Liver (tissue), 10 donors: Measurements from ENCODE around the gene FKBP11. TPM values are rescaled to one million over a fixed set of nuclear protein-coding genes. Genes with fewer than 3 reads are reported as not detected.
"Not testable (repeated sequence)": the region's sequence is repeated elsewhere in the genome, so short reads cannot be mapped to it uniquely, and the experiment has no call there.

Experiments used
- DNase-seq: peaks from one replicate; pipeline ENCODE4 v3.0.0-alpha.2; 2017; ENCODE audit warnings: low spot score
- H3K27ac ChIP-seq, 2 donors: one replicate each; pipeline ENCODE4 v1.7.0; 2013; ENCODE audit warnings: inconsistent platforms in 2 of 2, low read length in 2 of 2, control low read depth in 1 of 2, low read depth in 1 of 2, mild to moderate bottlenecking in 1 of 2
- H3K27me3 ChIP-seq, 4 donors: one replicate each; pipeline versions ENCODE4 v1.6.1 to v1.7.0; 2013; ENCODE audit warnings: low read length in 3 of 4, inconsistent platforms in 1 of 4, mild to moderate bottlenecking in 1 of 4, moderate library complexity in 1 of 4; ENCODE audit not compliant: control insufficient read depth in 4 of 4, insufficient read depth in 4 of 4
- H3K36me3 ChIP-seq, 4 donors: one replicate each; pipeline versions ENCODE4 v1.6.1 to v1.7.0; 2013; ENCODE audit warnings: low read length in 3 of 4, mild to moderate bottlenecking in 3 of 4, low read depth in 1 of 4, moderate library complexity in 1 of 4; ENCODE audit not compliant: control insufficient read depth in 4 of 4, insufficient read depth in 3 of 4
- H3K4me1 ChIP-seq, 4 donors: one replicate each; pipeline versions ENCODE4 v1.6.1 to v1.7.0; 2013; ENCODE audit warnings: low read length in 3 of 4, mild to moderate bottlenecking in 3 of 4, moderate library complexity in 1 of 4; ENCODE audit not compliant: control insufficient read depth in 4 of 4, insufficient read depth in 4 of 4
- H3K4me3 ChIP-seq, 3 donors: one replicate each; pipeline versions ENCODE4 v1.6.1 to v1.7.0; 2013; ENCODE audit warnings: low read length in 3 of 3, control low read depth in 1 of 3, low read depth in 1 of 3, mild to moderate bottlenecking in 1 of 3
- H3K9ac ChIP-seq, 2 donors: one replicate each; pipeline ENCODE4 v1.7.0; 2013; ENCODE audit warnings: low read length in 2 of 2, mild to moderate bottlenecking in 2 of 2, moderate library complexity in 2 of 2, control low read depth in 1 of 2, low read depth in 1 of 2
- H3K9me3 ChIP-seq, 4 donors: one replicate each; pipeline versions ENCODE4 v1.6.1 to v1.7.0; 2013; ENCODE audit warnings: low read length in 3 of 4; ENCODE audit not compliant: control insufficient read depth in 4 of 4
- ATF3 ChIP-seq: IDR thresholded peaks from 2 replicates; pipeline ENCODE4 v1.6.1; 2016; ENCODE audit warnings: antibody characterized with exemption
- EGR1 ChIP-seq, 2 donors: IDR thresholded peaks; 2 replicates each; pipeline ENCODE4 v1.6.1; 2016 to 2018; ENCODE audit warnings: antibody characterized with exemption in 2 of 2, low read depth in 2 of 2
- FOXA1 ChIP-seq: IDR thresholded peaks from 2 replicates; pipeline ENCODE4 v1.6.1; 2016; ENCODE audit warnings: antibody characterized with exemption
- SP1 ChIP-seq: IDR thresholded peaks from 2 replicates; pipeline ENCODE4 v1.6.1; 2018; ENCODE audit warnings: antibody characterized with exemption, mild to moderate bottlenecking
- YY1 ChIP-seq: IDR thresholded peaks from 2 replicates; pipeline ENCODE4 v1.6.1; 2016; ENCODE audit warnings: antibody characterized with exemption, mild to moderate bottlenecking
- whole genome bisulfite sequencing: extraction: QIAGEN DNeasy Blood & Tissue Kit; methylation state at CpG from one replicate; pipeline ENCODE4 v1.1.7; 2013; 5-methylcytosine and 5-hydroxymethylcytosine counted together
- polyA plus RNA-seq, 2 donors: library from polyadenylated mRNA; stranded (reverse) in 1 of 2; unstranded in 1 of 2; fragments of 200-250 nt in 1 of 2; fragments of >200 nt in 1 of 2; fragmentation: Nextera tagmentation in 1 of 2; extraction: Ambion mirVana in 1 of 2; gene quantifications; one replicate each; pipeline versions ENCODE4 v1.2.1 to v1.2.3, GENCODE V29; 2013 to 2015
- small RNA-seq: library from RNA; depleted of rRNA; stranded (forward); fragments of <200 nt; gene quantifications from one replicate; pipeline ENCODE3, GENCODE V24; 2014
- total RNA-seq, 2 donors: library from RNA; depleted of rRNA; stranded (reverse); fragments of >200 nt; gene quantifications; one replicate each; pipeline ENCODE4 v1.2.3, GENCODE V29; 2014
- TF ChIP-seq, protein P1 (sequence below): IDR thresholded peaks from 2 replicates; pipeline ENCODE4 v1.6.1; 2016; ENCODE audit warnings: antibody characterized with exemption
- TF ChIP-seq, protein P2 (sequence below): IDR thresholded peaks from 2 replicates; pipeline ENCODE4 v1.6.1; 2016; ENCODE audit warnings: antibody characterized with exemption
- TF ChIP-seq, protein P3 (sequence below): fragments of 150-350 bp; IDR thresholded peaks from 2 replicates; pipeline ENCODE4 v1.5.1; 2017; ENCODE audit warnings: improper control_type of control experiment, low read depth, low read length; ENCODE audit not compliant: missing input control
- donor health status: healthy.
- donor health status: healthy.
- donor health status: healthy.
- donor health status: healthy.
- donor health status: healthy.

The FKBP11 gene
- total and polyA plus RNA-seq, 4 donors = 28.6 to 162 (median 64.9) TPM

DNA sequence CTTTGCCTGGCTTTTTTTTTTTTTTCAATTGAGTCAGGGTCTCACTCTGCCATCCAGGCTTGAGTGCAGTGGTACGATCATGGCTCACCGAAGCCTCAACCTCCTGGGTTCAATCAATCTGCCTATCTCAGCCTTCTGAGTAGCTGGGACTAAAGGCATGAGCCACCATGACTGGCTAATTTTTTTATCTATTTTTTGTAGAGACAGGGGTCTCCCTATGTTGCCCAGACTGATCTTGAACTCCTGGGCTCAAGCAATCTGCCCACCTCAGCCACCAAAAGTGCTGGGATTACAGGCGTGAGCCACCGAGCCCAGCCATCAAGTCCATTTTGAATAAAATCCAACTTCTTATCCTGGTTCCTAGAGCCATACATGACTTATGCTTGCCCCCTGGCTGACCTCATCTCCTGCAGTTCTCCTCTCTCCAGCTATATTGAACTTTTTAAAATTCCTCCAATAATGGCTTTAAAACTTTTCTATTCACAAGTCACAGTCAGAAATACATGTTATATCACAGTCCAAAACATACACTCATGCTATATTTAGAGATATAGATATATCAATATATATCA, 49.3 kb downstream of the FKBP11 start:
- TF ChIP-seq SP1 (no peak), YY1 (no peak), FOXA1 (no peak)
- no peaks in the 10 kb centered on the region for H3K27me3 ChIP-seq
- WGBS = 60% methylated on average over 4 of the region's 4 CpGs

DNA sequence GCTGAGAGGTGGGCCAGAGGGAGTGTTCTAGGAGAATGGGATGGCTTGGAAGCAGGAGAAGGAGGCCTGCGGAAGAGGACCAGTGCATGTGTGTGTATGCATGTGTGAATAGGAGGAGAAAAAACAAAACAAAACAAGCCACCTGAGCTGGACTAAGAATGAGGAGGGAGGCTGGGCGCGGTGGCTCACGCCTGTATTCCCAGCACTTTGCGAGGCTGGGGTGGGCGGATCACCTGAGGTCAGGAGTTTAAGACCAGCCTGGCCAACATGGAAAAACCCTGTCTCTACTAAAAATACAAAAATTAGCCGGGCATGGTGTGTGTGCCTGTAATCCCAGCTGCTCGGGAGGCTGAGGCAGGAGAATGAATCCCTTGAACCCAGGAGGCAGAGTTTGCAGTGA, 51.8 kb downstream of the FKBP11 start:
- DNase-seq, H3K4me3 ChIP-seq, H3K9ac ChIP-seq, H3K27me3 ChIP-seq, H3K36me3 ChIP-seq, H3K9me3 ChIP-seq, H3K27ac ChIP-seq, H3K4me1 ChIP-seq: not testable (repeated sequence)
- WGBS = 92% methylated on average over 8 of the region's 8 CpGs

More for the DNA sequence above, 49.3 kb downstream of the FKBP11 start:
- H3K9ac ChIP-seq = no peak overlapping the region
- no peak overlapping the region for H3K4me3 ChIP-seq
- H3K4me1 ChIP-seq = peaks cover 11 to 19% (median 12%) of the 10 kb centered on the region in 4 donors
- no peak overlapping the region for H3K27ac ChIP-seq
- no peak for DNase-seq
- no peaks in the 10 kb centered on the region for H3K9me3 ChIP-seq
- H3K36me3 ChIP-seq = no peaks in the 10 kb centered on the region

- no peaks in the 10 kb centered on the region for H3K9me3 ChIP-seq
- H3K4me1 ChIP-seq = peaks cover 0 to under 1% (median under 1%) of the 10 kb centered on the region in 4 donors
- no peaks in the 10 kb centered on the region for H3K36me3 ChIP-seq
- H3K27me3 ChIP-seq = no peaks in the 10 kb centered on the region
- H3K27ac ChIP-seq = no peak overlapping the region
- WGBS = 94% methylated on average over 4 of the region's 4 CpGs
- H3K4me3 ChIP-seq = no peak overlapping the region
- no peak overlapping the region for H3K9ac ChIP-seq
- DNase-seq = no peak
- TF ChIP-seq, protein P1, sequence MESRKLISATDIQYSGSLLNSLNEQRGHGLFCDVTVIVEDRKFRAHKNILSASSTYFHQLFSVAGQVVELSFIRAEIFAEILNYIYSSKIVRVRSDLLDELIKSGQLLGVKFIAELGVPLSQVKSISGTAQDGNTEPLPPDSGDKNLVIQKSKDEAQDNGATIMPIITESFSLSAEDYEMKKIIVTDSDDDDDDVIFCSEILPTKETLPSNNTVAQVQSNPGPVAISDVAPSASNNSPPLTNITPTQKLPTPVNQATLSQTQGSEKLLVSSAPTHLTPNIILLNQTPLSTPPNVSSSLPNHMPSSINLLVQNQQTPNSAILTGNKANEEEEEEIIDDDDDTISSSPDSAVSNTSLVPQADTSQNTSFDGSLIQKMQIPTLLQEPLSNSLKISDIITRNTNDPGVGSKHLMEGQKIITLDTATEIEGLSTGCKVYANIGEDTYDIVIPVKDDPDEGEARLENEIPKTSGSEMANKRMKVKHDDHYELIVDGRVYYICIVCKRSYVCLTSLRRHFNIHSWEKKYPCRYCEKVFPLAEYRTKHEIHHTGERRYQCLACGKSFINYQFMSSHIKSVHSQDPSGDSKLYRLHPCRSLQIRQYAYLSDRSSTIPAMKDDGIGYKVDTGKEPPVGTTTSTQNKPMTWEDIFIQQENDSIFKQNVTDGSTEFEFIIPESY = no peak
- TF ChIP-seq FOXA1 (no peak), EGR1 (IDR thresholded peaks at IDR 0.05; ENCODE audit: low read depth in 2 of 2) (no peak), ATF3 (no peak)
- TF ChIP-seq, protein P2, sequence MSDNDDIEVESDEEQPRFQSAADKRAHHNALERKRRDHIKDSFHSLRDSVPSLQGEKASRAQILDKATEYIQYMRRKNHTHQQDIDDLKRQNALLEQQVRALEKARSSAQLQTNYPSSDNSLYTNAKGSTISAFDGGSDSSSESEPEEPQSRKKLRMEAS = no peak
- TF ChIP-seq, protein P3, sequence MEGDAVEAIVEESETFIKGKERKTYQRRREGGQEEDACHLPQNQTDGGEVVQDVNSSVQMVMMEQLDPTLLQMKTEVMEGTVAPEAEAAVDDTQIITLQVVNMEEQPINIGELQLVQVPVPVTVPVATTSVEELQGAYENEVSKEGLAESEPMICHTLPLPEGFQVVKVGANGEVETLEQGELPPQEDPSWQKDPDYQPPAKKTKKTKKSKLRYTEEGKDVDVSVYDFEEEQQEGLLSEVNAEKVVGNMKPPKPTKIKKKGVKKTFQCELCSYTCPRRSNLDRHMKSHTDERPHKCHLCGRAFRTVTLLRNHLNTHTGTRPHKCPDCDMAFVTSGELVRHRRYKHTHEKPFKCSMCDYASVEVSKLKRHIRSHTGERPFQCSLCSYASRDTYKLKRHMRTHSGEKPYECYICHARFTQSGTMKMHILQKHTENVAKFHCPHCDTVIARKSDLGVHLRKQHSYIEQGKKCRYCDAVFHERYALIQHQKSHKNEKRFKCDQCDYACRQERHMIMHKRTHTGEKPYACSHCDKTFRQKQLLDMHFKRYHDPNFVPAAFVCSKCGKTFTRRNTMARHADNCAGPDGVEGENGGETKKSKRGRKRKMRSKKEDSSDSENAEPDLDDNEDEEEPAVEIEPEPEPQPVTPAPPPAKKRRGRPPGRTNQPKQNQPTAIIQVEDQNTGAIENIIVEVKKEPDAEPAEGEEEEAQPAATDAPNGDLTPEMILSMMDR = no peak
These were observed 52.2 kb downstream of the FKBP11 start for GRCh38 chr12:48873096-48873495.

Small RNAs within 50 kb of the gene (small RNA-seq; reads per million reads assigned to genes)
- gene AC073610.1 (not detected), gene RNU6-600P (not detected)

Other genes with a start within 250 kb of the FKBP11 start
- gene KANSL2, start 243.3 kb downstream of the FKBP11 start, total RNA-seq = 10 to 100 TPM; 21.7 to 23.0 TPM
- gene KANSL2, start 243.3 kb downstream of the FKBP11 start, polyA plus RNA-seq = 1 to 10 TPM; 7.0 to 7.9 TPM
- 10 to 100 TPM; 15.9 to 18.2 TPM for gene CCNT1, start 208.8 kb downstream of the FKBP11 start, total RNA-seq
- gene CCNT1, start 208.8 kb downstream of the FKBP11 start, polyA plus RNA-seq = 1 to 10 TPM; 3.2 to 4.9 TPM
- 10 to 100 TPM; 12.7 to 30.5 TPM for gene ADCY6, start 136.4 kb downstream of the FKBP11 start, total RNA-seq
- 1 to 10 TPM; 4.3 to 8.2 TPM for gene ADCY6, start 136.4 kb downstream of the FKBP11 start, polyA plus RNA-seq
- 1 to 10 TPM; 1.4 to 1.9 TPM for gene CACNB3, start 107.0 kb downstream of the FKBP11 start, total RNA-seq
- under 1 TPM; 0.92 to 0.93 TPM for gene CACNB3, start 107.0 kb downstream of the FKBP11 start, polyA plus RNA-seq
- 10 to 100 TPM; 34.4 to 60.6 TPM for gene DDX23, start 73.3 kb downstream of the FKBP11 start, total RNA-seq
- 10 to 100 TPM; 16.9 to 25.1 TPM for gene DDX23, start 73.3 kb downstream of the FKBP11 start, polyA plus RNA-seq
- 1 to 10 TPM; 7.7 to 8.5 TPM for gene RND1, start 59.6 kb downstream of the FKBP11 start, total RNA-seq
- gene RND1, start 59.6 kb downstream of the FKBP11 start, polyA plus RNA-seq = 10 to 100 TPM in 1 of 2 donors, 1 to 10 TPM in 1; 8.5 to 16.5 TPM
- 10 to 100 TPM; 17.1 to 21.6 TPM for gene ARF3, start 32.0 kb upstream of the FKBP11 start, total RNA-seq
- gene ARF3, start 32.0 kb upstream of the FKBP11 start, polyA plus RNA-seq = 10 to 100 TPM; 14.1 to 29.5 TPM
- gene WNT10B, start 46.2 kb upstream of the FKBP11 start, total RNA-seq = under 1 TPM in 1 of 2 donors, not detected in 1; 0.08 TPM
- gene WNT10B, start 46.2 kb upstream of the FKBP11 start, polyA plus RNA-seq = under 1 TPM in 1 of 2 donors, not detected in 1; 0.05 TPM
- not detected for gene WNT1, start 52.8 kb upstream of the FKBP11 start, total RNA-seq
- not detected for gene WNT1, start 52.8 kb upstream of the FKBP11 start, polyA plus RNA-seq
- under 1 TPM in 1 of 2 donors, not detected in 1; 0.09 TPM for gene DDN, start 73.9 kb upstream of the FKBP11 start, total RNA-seq
- not detected for gene DDN, start 73.9 kb upstream of the FKBP11 start, polyA plus RNA-seq
- gene PRKAG1, start 93.3 kb upstream of the FKBP11 start, total RNA-seq = 10 to 100 TPM; 18.3 to 23.4 TPM
- 10 to 100 TPM; 15.5 to 31.5 TPM for gene PRKAG1, start 93.3 kb upstream of the FKBP11 start, polyA plus RNA-seq
- 10 to 100 TPM; 39.6 to 53.8 TPM for gene KMT2D, start 135.3 kb upstream of the FKBP11 start, total RNA-seq
- 10 to 100 TPM in 1 of 2 donors, 1 to 10 TPM in 1; 4.5 to 10.3 TPM for gene KMT2D, start 135.3 kb upstream of the FKBP11 start, polyA plus RNA-seq
- 1 to 10 TPM in 1 of 2 donors, not detected in 1; 1.2 TPM for gene RHEBL1, start 144.5 kb upstream of the FKBP11 start, total RNA-seq
- gene RHEBL1, start 144.5 kb upstream of the FKBP11 start, polyA plus RNA-seq = under 1 TPM; 0.29 to 0.36 TPM
- gene DHH, start 169.3 kb upstream of the FKBP11 start, total RNA-seq = under 1 TPM; 0.08 to 0.09 TPM
- under 1 TPM in 1 of 2 donors, not detected in 1; 0.09 TPM for gene DHH, start 169.3 kb upstream of the FKBP11 start, polyA plus RNA-seq
- 10 to 100 TPM; 13.0 to 23.7 TPM for gene LMBR1L, start 185.4 kb upstream of the FKBP11 start, total RNA-seq
- 10 to 100 TPM in 1 of 2 donors, 1 to 10 TPM in 1; 9.3 to 10.5 TPM for gene LMBR1L, start 185.4 kb upstream of the FKBP11 start, polyA plus RNA-seq
- 1,000 to 10,000 TPM in 1 of 2 donors, 100 to 1,000 TPM in 1; 161 to 1,268 TPM for gene TUBA1B, start 205.9 kb upstream of the FKBP11 start, total RNA-seq
- gene TUBA1B, start 205.9 kb upstream of the FKBP11 start, polyA plus RNA-seq = 100 to 1,000 TPM; 125 to 325 TPM